GM18858 (cell line): ENCODE results near the gene ARHGAP33.

Experiments used
- ATAC-seq: cut with Tn5 transposase; IDR thresholded peaks from one replicate; pipeline ENCODE4 v1.9.1; 2021; ENCODE audit not compliant: unreplicated experiment

The ARHGAP33 gene

GRCh38 chr19:35776102-35776788, 881 bp downstream of the ARHGAP33 start:
- no peak for ATAC-seq

- ATAC-seq, result no peak
Measured at GRCh38 chr19:35777086-35777841, 1.9 kb downstream of the ARHGAP33 start.

GRCh38 chr19:35777961-35778360, 2.6 kb downstream of the ARHGAP33 start:
- ATAC-seq, result no peak

- ATAC-seq, result no peak
Measured at GRCh38 chr19:35779033-35779432, 3.7 kb downstream of the ARHGAP33 start.

- ATAC-seq, result no peak
Measured at GRCh38 chr19:35780058-35780457, 4.7 kb downstream of the ARHGAP33 start.

- ATAC-seq, result no peak
Measured at GRCh38 chr19:35780717-35781116, 5.4 kb downstream of the ARHGAP33 start.

GRCh38 chr19:35781650-35782049, 6.3 kb downstream of the ARHGAP33 start:
- no peak for ATAC-seq

- ATAC-seq, result no peak
Measured at GRCh38 chr19:35782589-35782988, 7.2 kb downstream of the ARHGAP33 start.

- ATAC-seq, result no peak
Measured at GRCh38 chr19:35783469-35784434, 8.4 kb downstream of the ARHGAP33 start.

GRCh38 chr19:35784503-35785338, 9.4 kb downstream of the ARHGAP33 start:
- ATAC-seq, result no peak

- no peak for ATAC-seq
Measured at GRCh38 chr19:35785339-35785627, 9.9 kb downstream of the ARHGAP33 start.

GRCh38 chr19:35786299-35787160, 11.2 kb downstream of the ARHGAP33 start:
- no peak for ATAC-seq

GRCh38 chr19:35787227-35787799, 11.9 kb downstream of the ARHGAP33 start:
- ATAC-seq, result no peak

- ATAC-seq, result no peak
Measured at GRCh38 chr19:35788205-35788960, 13.0 kb downstream of the ARHGAP33 start.

GRCh38 chr19:35789195-35789977, 14.0 kb downstream of the ARHGAP33 start:
- ATAC-seq, result no peak

- no peak for ATAC-seq
Measured at GRCh38 chr19:35789978-35790944, 14.9 kb downstream of the ARHGAP33 start.
